ENCODE results near the gene EFNA5. TPM values are rescaled to one million over a fixed set of nuclear protein-coding genes. Genes with fewer than 3 reads are reported as not detected.
A peak's percentile ranks its signal among the peaks of the same experiment; 100 is the strongest.

Gene EFNA5
- total RNA-seq, 1 donor from 2014 or later = 9.2 TPM

DNA sequence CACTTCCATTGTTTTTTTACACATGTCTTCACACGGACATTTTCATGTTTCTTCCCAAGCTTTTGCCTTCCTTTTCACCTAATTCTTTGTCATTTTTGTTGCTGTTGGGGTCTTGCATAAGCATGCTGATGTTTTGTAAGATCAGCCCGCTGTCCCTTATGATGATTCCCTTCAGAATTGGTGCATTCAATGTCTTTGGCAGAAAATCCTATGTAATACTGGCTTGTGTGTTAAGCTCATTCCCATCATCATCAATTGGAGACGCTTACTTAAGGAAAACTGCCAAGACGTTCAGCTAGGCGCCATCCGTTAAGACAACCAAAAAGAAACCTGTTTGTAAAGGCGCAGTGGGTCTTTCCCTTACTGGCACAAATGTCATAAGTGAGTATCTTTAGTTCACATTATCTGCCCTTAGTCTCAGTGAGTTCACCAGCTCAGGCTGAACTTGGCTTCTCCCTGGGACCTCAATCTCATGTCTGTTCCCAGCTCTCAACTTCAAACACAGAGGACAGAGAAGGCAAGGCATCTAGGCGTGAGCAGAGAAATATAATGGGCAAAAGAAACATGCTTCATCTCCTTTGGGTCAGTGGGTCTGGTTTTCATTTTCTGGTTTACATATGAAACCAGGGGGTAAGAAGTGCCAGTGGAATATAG lies 97.9 kb downstream of the EFNA5 start:
- no peak for DNase-seq (ENCODE audit: low spot score)

DNA sequence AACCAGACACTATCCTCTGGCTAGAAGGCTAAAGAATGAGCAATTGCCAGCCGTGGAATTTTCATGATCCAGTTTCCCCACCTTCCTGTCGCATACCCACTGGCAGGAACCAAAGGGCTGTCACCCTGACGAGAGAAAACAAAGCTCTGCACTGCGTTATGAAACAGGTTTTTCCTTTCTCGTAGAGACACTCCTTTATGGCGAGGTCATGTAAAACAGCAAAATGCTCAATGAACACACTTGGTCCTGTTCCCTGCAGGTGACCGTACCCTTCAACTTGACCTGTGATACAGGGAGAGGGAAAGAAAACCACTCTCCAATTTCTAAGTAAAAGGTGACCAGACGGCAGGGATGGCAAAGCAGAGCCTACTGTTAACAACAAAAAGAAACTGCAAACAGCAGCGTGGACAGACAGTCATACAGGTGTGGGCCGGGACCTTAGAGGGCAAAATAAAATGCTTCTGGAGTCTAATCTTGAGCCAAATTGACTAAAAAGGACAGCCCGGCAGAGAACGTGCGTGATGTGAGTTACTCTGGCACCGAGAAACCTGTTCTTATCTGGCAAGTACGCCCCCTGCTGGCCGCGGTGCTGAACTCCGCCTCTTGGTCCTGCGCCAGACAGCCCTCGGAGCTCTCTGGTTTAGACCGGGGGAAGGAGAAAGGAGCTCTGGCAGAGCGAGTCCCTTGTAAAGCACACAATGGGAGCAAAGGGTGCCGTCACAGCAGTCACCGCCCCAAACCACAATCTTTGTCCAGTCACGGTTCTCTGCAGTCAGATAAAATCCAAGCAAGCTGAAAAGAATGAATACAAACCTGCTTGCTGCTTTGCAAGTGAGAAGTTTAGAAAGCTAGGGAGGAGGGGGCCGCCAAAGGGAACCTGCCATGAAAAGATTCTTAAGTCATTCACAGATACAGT lies 98.9 kb downstream of the EFNA5 start:
- DNase-seq (ENCODE audit: low spot score) = peak; percentile 97

DNA sequence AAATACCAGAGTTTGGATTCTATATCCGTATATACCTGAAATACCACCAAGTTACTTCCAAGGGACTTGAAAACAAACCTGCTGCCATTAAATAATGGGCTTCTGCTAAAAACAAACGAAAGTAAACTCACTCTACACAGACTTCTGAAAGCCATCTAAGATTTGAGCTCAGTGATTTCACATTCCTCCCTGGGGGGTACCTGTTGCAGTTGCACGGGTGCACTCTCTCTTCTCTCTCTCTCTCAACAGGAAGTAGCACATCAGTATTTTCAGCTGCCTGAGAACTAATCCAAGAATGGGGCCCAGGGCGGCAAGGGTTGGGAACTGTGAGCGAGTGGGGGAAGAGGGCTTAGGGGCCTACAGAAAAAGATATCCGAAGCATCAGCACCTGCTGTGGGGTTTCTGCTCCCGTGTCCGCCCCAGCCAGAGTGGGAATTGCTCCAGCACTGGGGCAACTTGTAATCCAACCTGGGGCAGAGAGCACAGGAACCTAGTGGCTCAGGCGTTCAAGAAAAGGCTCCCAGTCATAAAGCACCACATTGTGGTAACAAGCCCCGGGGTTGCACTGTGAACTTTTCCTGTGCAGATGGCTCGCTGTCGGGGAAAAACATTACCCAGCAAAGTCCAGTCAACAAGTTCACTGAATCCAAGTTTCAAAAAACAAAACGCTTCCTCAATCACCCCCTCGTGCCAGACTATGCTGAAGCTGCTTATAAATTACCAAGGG lies 99.8 kb downstream of the EFNA5 start:
- DNase-seq (ENCODE audit: low spot score) = no peak

DNA sequence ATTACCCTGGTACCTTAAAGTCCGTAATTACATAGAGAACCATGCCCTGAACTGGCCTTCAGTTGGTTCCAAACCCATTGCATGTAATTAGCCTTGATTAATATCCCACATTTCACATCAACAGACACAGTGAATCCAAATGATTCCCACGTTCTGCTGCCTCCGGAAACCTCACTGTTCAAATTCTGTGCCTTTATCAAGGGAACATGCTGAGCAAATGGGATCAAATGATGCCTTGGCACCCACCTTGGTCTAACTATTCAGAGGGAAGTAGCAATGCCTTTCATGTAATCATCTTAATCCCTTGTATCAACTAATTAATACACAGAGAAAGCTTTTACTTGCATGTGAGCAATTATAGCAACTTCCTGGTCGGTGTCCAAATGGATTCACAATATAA lies 100.6 kb downstream of the EFNA5 start:
- DNase-seq (ENCODE audit: low spot score) = no peak

DNA sequence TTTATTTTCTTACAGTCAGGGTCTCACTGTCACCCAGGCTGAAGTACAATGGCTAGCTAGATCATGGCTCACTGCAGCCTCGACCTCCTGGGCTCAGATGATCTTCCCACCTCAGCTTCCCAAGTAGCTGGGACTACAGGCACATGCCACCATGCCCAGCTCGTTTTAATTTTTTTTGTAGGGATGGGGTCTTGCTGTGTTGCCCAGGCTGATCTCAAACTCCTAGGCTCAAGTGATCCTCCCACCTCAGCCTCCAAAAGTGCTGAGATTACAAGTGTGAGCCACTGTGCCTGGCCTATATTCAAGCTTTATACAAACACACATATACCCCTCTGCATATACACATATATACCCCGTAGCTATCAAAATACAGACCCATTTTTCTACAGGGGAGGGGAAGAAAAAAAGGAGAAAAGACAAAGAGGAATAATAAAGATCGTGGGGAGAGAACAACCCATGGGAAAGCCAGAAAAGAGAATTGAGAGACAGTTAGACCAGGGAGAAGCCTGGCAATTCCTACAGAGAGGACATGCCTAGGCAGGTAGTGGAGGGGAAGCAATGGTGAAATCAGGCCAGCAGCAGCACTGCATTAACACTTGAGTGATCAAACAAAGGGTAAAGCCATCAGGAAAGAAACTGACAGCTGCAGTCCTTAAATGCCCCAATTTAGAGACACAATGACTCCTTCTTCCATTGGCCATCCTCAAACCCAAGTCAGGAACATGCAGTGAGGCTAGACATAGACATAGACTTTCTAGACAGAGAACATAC lies 102.7 kb downstream of the EFNA5 start:
- no peak for DNase-seq (ENCODE audit: low spot score)

DNA sequence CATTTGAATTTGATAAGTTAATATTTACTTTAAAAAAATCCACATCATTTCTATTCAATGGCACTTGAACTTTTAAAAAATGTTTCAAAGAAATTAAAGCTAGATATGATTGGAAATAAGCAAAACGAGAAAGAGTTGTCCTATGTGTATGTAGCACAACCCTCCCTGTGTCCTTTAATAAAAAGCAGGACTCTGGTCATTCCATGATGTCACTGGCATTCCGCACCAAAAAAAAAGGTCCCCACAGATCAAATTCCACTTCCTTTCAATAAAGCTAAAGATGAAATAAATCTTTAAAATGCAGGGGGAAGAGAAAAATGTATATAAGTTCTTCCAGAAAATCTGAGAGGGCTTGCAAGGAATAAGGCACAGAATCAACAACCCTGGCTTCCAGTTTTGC lies 103.8 kb downstream of the EFNA5 start:
- no peak for DNase-seq (ENCODE audit: low spot score)

DNA sequence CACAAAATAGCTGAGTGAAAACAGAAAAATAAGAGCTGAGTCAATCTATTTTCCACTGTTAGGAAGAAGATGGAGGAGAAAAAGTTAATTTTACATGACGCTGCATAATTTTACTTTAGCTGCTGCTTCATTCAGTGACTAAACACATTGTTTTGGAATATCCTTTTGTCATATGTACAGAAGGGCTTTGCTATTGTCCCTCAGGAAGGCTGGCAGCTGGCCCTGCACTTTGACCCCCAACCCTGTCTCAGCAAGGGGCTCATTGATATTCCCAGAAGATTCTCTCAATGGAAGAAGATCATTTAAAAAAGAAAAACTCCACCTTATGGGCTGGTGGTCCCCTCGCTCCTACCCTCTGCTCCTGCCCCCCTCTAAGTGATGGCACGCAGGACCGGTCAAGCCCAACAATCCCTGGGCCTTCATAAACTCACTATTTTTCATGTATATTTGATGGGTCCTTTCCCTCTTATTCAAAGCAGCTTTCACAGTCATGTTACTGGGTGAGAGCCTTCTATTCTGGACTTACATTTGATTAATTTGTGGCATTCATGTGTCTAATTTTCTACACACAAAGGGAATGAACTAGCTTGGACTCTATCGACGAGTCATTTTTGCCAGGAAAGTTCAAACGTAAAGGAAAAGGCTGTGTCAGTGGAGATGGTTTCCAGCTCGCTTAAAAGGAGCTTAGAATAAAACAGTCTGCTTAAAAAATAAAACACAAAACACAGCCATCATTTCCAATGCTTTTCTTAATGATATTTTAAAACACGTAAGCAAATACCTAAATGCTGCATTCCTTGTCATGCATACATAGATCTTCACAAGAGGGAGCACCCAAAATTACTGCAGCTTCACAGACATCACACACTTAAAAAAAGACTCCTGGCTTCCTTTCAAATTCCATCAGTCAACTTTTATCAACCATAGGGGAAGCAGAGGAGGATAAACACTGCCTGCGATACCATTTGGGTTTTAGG lies 104.7 kb downstream of the EFNA5 start:
- no peak for DNase-seq (ENCODE audit: low spot score)

DNA sequence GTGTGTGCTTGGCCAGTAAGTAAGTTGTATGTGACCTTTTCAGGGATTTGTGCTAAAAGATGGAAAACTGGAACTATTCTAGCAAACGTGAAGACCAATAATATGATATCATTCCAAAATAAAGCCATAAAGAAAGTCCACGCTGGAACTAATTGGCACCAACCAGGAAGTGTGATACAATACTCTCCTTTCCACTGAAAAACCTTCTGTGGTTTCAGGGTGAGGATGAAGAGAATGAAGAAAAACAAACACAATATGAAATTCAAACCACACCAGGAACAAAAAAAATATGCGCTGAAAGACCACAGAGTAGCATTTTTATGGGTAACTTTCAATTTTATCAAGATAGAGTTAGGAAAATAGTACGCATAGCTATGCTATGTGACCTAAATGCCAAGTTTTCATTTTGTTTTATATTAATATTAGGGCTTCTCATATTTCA lies 105.8 kb downstream of the EFNA5 start:
- no peak for DNase-seq (ENCODE audit: low spot score)

DNA sequence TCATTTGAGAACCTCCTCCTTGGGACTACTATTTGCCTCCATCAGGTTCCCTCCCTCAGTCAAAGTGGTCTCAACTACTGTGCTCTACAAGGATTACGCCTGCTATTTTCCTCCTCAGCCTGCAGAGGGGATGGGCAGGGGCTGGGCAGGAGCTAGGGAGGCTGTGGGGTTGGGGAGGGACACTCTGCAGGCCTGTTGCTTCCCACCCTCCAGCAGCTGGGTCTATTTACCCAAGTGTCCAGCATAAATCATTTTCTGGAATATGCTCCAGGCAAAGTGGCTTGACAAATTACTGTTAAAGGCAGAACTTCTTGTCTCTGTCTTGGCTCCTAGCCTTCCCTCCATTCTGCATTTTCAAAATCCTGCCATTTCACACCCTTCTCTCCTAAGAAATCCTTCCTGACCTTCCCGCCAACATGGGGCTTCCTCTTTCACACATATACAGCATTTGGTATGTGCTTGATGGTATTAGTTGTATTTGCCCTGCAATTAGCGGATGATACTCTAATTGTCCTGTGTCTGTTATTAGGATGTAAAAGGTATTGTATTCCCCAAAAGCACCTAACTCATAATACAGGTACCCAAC lies 106.7 kb downstream of the EFNA5 start:
- no peak for DNase-seq (ENCODE audit: low spot score)

DNA sequence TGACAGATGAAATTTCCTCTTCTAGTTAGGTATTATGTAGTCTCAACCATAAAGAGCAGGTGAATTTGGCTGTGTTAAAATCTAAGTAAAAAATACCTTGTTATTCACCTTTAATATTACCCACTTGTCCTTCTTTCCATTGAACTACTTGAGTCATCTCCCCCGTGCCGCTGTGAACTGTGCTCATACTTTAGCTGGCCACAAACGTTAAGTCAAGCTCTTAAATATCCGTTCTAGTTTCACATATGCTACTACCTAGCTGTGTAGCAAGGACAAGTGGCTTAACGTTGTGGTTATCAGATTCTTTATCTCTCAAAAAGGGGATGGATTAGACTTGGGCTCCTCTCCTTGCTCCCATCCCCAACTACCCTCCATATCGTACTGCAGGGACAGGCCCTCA lies 110.4 kb downstream of the EFNA5 start:
- no peak for DNase-seq (ENCODE audit: low spot score)

DNA sequence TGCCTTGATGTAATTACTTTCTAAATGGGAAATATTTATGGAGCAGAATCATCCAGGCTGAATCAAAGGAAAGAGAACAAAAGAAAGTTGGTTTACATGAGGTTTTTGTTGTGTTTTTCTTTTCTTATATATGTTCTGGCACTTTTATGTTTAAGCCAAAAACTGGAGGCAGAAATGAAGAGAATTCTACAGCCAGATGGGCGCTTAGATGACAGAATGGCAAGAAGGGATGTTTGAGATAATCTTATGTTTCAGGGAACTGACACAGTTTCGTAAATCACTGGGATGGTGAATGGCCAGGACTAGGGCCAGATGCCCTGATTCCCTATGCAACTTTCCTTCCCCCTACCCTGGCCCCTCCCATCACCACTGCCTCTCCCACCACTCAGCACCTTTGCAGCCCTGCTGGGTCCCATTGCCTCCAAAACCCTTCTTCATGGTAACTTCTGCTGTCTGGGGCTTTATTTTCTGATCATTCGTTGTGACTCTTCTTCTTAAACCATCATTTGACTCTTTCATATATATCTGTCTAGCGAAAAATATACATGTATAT lies 111.8 kb downstream of the EFNA5 start:
- DNase-seq (ENCODE audit: low spot score) = no peak

DNA sequence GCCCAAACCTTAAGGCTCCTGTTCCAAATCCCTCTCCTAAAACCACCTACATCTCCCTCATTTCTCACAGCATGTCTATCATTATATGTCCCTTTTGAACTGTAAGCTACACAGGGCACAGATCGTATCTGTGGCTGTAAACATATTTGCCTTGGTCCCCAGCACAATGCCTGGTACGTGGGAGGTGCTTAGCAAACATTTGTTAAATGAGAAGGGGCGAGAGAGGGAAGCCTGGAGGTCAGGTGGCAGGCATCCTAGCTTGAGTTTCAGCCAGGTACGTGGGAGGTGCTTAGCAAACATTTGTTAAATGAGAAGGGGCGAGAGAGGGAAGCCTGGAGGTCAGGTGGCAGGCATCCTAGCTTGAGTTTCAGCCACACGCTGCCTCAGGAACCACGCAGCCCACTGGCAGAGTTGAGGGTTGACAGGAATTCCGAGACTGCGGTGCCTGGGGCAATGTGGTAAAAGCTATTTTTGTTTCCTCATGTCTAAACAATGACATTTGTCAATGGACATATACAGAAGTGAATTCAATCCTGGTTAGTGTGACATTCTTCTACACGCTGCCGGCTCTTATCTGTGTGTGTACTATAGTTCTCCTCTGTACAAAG lies 113.6 kb downstream of the EFNA5 start:
- no peak for DNase-seq (ENCODE audit: low spot score)

DNA sequence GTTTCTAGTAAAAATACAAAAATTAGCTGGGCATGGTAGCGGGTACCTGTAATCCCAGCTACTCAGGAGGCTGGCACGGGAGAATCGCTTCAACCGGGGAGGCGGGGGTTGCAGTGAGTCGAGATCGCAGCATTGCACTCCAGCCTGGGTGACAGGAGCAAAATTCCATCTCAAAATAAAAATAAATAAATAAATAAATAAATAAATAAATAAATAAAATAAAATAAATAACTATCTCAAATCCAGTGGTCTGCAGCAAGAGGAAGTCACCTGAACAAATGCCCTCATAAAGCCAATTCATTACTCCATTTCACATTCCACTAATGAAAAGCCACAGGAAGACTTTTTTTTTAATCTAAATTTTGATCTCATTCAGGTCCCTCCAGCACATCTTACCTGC lies 114.2 kb downstream of the EFNA5 start:
- DNase-seq (ENCODE audit: low spot score) = no peak

DNA sequence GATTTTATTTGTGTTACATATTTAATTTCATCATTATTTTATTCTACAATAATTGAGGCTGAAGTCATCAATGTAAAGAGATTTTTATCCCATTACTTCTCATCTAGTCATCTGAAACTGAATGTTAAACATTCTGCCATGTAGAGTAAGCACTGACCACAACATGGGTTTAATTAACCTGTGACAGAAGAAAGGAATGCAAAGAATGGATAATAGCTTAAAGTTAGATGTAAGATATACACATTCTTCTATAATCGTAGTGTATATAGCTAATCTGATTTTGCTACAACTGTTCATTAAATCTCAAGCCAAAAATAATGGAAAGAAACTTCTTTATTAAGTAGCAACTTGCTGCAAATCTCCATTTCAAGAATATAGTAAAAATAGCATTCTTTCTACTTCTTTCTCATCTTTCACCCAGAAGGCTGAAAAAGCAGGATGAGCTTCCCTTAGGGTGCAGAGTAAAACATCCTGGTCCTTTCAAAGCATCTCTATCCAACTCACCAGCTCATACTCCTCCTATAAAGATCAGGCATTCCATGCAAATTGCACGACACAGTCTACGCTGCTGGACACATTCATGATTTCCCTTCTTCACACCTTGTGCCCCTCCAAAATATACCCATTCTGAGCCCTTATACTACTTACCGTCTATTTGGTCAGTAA lies 115.2 kb downstream of the EFNA5 start:
- DNase-seq (ENCODE audit: low spot score) = no peak

DNA sequence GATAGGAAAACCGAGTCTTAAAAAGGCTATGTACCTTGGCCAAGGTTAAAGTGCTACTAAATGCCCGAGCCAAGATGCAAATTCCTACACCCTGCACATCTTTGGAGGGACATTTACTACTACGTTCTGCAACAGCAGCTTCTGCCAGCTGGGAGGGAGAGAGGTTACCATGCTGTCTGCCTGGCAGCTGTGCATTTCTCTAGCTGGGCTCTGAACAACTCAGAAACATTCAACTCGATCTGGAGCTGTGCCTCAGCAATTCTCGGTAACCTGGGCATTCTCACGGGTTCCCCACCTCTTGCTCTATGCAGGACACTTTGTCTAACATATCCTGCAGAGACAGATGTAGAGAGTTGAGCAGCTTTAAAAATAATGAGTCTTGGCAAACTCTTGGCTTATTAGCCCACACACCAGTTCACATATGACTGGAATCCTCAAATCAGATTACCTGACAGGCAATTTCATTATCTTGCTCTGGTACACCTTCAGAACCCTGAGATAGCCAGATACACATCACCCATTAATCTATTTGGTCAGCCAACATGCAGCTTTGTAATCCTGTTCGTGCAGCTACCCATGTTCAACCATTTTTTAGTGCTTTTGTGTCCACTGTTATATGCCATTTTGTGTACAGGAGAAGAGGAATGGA lies 115.8 kb downstream of the EFNA5 start:
- no peak for DNase-seq (ENCODE audit: low spot score)

DNA sequence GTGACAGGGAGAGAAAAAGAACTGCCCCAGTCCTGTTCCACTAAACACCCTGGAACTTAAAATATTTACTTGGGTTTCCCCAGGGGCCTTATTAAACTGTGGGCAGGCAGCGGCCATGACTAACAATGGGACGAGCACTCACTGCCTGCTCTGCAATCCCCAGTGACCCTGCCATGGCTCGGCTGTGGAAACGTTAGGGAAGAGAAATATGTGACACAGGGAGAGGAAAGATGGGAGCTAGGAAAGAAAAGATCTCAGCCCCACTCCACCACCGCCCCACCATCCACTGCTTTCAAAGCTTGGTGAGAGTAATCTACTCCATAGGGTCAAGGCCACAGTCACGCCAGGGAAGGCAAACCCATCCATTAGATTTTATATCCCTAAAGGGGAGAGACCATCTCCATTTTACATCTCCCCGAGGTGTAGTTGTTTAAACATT lies 117.6 kb downstream of the EFNA5 start:
- DNase-seq (ENCODE audit: low spot score) = no peak

DNA sequence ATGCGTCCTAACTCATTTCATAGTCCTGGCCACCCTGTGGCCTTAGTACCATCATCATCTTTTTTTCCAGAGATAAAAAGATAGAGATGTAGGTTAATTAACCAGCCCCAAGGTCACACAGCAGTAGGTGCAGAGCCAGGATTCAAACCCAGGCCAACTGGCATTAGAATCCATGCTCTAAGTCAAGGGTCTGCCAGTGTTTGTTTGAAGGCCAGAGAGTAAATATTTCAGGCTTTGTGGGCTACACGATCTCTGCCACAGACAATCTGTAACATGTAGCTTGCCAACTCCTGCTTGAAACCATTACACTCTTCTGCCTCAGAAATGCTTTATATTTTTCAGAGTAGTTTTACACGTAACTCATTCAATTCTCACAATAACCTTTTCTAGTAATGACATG lies 119.6 kb downstream of the EFNA5 start:
- DNase-seq (ENCODE audit: low spot score) = no peak

DNA sequence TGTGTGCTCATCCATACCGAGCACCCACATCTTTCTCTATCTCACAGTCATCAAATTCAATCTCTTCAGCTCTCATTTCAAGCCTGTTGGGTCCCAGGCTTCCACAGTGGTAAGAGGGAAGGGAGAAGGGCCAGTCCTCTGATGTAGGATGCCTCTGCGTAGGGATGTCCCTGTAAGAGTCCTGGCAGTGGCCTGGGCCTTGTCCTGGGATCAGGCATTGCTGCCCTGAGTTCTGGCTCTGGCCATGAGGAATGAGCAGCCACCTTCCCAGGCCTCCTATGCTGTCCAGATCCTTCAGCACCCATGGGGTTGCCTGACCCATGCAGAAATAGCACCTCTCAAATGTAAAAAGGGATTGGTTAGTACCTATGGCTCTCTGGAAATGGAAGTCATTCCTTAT lies 121.2 kb downstream of the EFNA5 start:
- DNase-seq (ENCODE audit: low spot score) = no peak

Measured in mesenteric fat pad (tissue), 1 donor.